GM12878 (cell line): ENCODE results near the gene PPOX. TPM values are rescaled to one million over a fixed set of nuclear protein-coding genes. Genes with fewer than 3 reads are reported as not detected.

Experiments
- ATAC-seq: fragments of 200-7000 bp; cut with Tn5 transposase; 3 replicates; pipeline ENCODE4 v1.9.1; 2020; ENCODE audit warnings: mild to moderate bottlenecking, moderate library complexity
- BruUV-seq: library from RNA; stranded (reverse); fragments of 400-500 nt; replicated peaks from 2 replicates; lab custom pipeline; 2021; lab: Mats Ljungman, UMichigan
- CTCF ChIA-PET: fragments of 300-600 bp; sonication (Branson Sonifier 250); formaldehyde crosslinking; extraction: SDS; loops from one replicate; lab custom pipeline; 2021; ENCODE audit warnings: inconsistent platforms; lab: Yijun Ruan, JAX
- POLR2A ChIA-PET: fragments of 350-600 bp; formaldehyde crosslinking; extraction: SDS; loops from one replicate; lab custom pipeline; 2021; ENCODE audit warnings: inconsistent platforms; lab: Charles Lee
- RAD21 ChIA-PET: fragments of 300-600 bp; sonication (Branson Sonifier 250); formaldehyde crosslinking; loops from one replicate; lab custom pipeline; 2023; ENCODE audit warnings: antibody characterized with exemption; ENCODE audit not compliant: unreplicated experiment; lab: Charles Lee
- SMC1A ChIA-PET: fragments of 300-600 bp; sonication (Branson Sonifier 250); formaldehyde crosslinking; loops from one replicate; lab custom pipeline; 2023; ENCODE audit not compliant: unreplicated experiment, uncharacterized antibody; lab: Charles Lee
- DNase-seq: peaks from one replicate; pipeline ENCODE4 v3.0.0-alpha.2; 2011; ENCODE audit warnings: low read depth, low spot score
- FAIRE-seq: peaks from 3 replicates; lab custom pipeline; 2011; peaks lifted over from hg19 to GRCh38; lab: Jason Lieb, UNC
- H2AFZ ChIP-seq: 2 replicates; pipeline ENCODE4 v1.6.0; 2011; ENCODE audit warnings: low read depth, low read length, control low read depth; ENCODE audit not compliant: control insufficient read depth
- H3K27ac ChIP-seq: 2 replicates; pipeline ENCODE4 v1.5.1; 2011; ENCODE audit warnings: control low read depth; ENCODE audit not compliant: control insufficient read depth, insufficient read depth
- H3K27me3 ChIP-seq, 2 experiments: replicated peaks in 1 of 2; 2 replicates each; pipeline versions ENCODE4 v1.6.0 to v1.6.1; 2011; ENCODE audit warnings: low read length in 1 of 2; ENCODE audit not compliant: control insufficient read depth in 2 of 2, insufficient read depth in 2 of 2
- H3K36me3 ChIP-seq, 2 experiments: 2 replicates each; pipeline ENCODE4 v1.5.1; 2011; ENCODE audit warnings: low read length in 1 of 2; ENCODE audit not compliant: control insufficient read depth in 2 of 2, insufficient read depth in 2 of 2
- H3K4me1 ChIP-seq: 2 replicates; pipeline ENCODE4 v1.6.1; 2011; ENCODE audit warnings: mild to moderate bottlenecking, low read length, moderate library complexity, mixed read lengths; ENCODE audit not compliant: control insufficient read depth, insufficient read depth
- H3K4me2 ChIP-seq: 2 replicates; pipeline ENCODE4 v1.6.0; 2011; ENCODE audit warnings: control low read depth; ENCODE audit not compliant: control insufficient read depth, insufficient read depth
- H3K4me3 ChIP-seq: fragments of 200-600 bp; sonication (generic); 2 replicates; pipeline ENCODE4 v1.5.1; 2016
- H3K79me2 ChIP-seq: 2 replicates; pipeline ENCODE4 v1.6.0; 2011; ENCODE audit warnings: low read length; ENCODE audit not compliant: control insufficient read depth, insufficient read depth
- H3K9ac ChIP-seq: 2 replicates; pipeline ENCODE4 v1.8.0; 2011; ENCODE audit warnings: low read length, control low read depth, mixed read lengths; ENCODE audit not compliant: control insufficient read depth, insufficient read depth
- H3K9me3 ChIP-seq: replicated peaks from 3 replicates; pipeline ENCODE4 v1.5.1; 2011; ENCODE audit warnings: mild to moderate bottlenecking, low read length; ENCODE audit not compliant: control insufficient read depth, insufficient read depth
- H4K20me1 ChIP-seq: 2 replicates; pipeline ENCODE4 v1.6.0; 2011; ENCODE audit not compliant: control insufficient read depth, insufficient read depth
- BRCA1 ChIP-seq: IDR thresholded peaks from 2 replicates; pipeline ENCODE4 v1.6.1; 2011; ENCODE audit warnings: low read depth, low read length, improper control_type of control experiment
- CTCF ChIP-seq, 3 experiments: IDR thresholded peaks in 2 of 3; conservative IDR thresholded peaks in 1 of 3; 2 replicates each; pipeline ENCODE4 v1.5.1; 2011; ENCODE audit warnings: low read depth in 3 of 3, low read length in 3 of 3, mild to moderate bottlenecking in 3 of 3, control low read depth in 2 of 3, moderate library complexity in 2 of 3, inconsistent platforms in 1 of 3, mixed read lengths in 1 of 3; ENCODE audit not compliant: control insufficient read depth in 2 of 3, insufficient read depth in 1 of 3; ENCODE audit errors: extremely low read depth in 1 of 3
- EGR1 ChIP-seq, 2 experiments: IDR thresholded peaks; 1 replicate in 1 of 2; 2 replicates in 1 of 2; pipeline ENCODE4 v1.6.1; 2011 to 2012; ENCODE audit warnings: low read depth in 2 of 2, low read length in 2 of 2, borderline replicate concordance in 1 of 2, mild to moderate bottlenecking in 1 of 2, moderate library complexity in 1 of 2
- GABPA ChIP-seq: IDR thresholded peaks from 2 replicates; pipeline ENCODE4 v1.6.1; 2014; ENCODE audit warnings: antibody characterized with exemption, low read depth, mild to moderate bottlenecking, inconsistent platforms
- MTA3 ChIP-seq: IDR thresholded peaks from 2 replicates; pipeline ENCODE4 v1.6.1; 2012; ENCODE audit warnings: low read length, inconsistent platforms, borderline replicate concordance
- RAD21 ChIP-seq: IDR thresholded peaks from 2 replicates; pipeline ENCODE4 v1.6.1; 2011; ENCODE audit warnings: mild to moderate bottlenecking, low read depth, low read length, moderate library complexity; ENCODE audit not compliant: insufficient read depth
- RELB ChIP-seq: fragments of 450-650 bp; IDR thresholded peaks from 2 replicates; pipeline ENCODE4 v1.6.1; 2017; ENCODE audit warnings: low read depth, mild to moderate bottlenecking, moderate library complexity
- REST ChIP-seq: IDR thresholded peaks from 2 replicates; pipeline ENCODE4 v1.6.1; 2012; ENCODE audit warnings: mild to moderate bottlenecking, low read depth, low read length
- SMC3 ChIP-seq: IDR thresholded peaks from 2 replicates; pipeline ENCODE4 v1.6.1; 2011; ENCODE audit warnings: low read length, improper control_type of control experiment, borderline replicate concordance
- SPI1 ChIP-seq: IDR thresholded peaks from 2 replicates; pipeline ENCODE4 v1.6.1; 2011; ENCODE audit warnings: low read depth, mild to moderate bottlenecking, low read length, moderate library complexity, borderline replicate concordance; ENCODE audit not compliant: insufficient read depth
- YBX1 ChIP-seq: fragments of 450-650 bp; IDR thresholded peaks from 2 replicates; pipeline ENCODE4 v1.6.1; 2016; ENCODE audit warnings: antibody characterized with exemption
- ZBTB11 ChIP-seq: fragments of 450-650 bp; formaldehyde crosslinking; IDR thresholded peaks from 2 replicates; pipeline ENCODE4 v1.5.0; 2022; ENCODE audit warnings: mild to moderate bottlenecking, missing genetic modification characterization
- WGBS: methylation state at CpG from one replicate; pipeline ENCODE4 v1.1.6; 2016; ENCODE audit warnings: low lambda C conversion rate; ENCODE audit not compliant: insufficient replicate concordance, insufficient coverage; ENCODE audit errors: missing lambda C conversion rate; 5-methylcytosine and 5-hydroxymethylcytosine counted together
- in situ Hi-C: fragments of 300-500 bp; cut with MboI; formaldehyde crosslinking; loops from 9 replicates; pipeline ENCODE4 v1.14.3; 2018; ENCODE audit warnings: mixed read lengths
- intact Hi-C: fragments of 100-400 bp; cut with micrococcal nuclease; formaldehyde crosslinking; loops from one replicate; pipeline ENCODE4 v1.14.2; 2022; ENCODE audit not compliant: unreplicated experiment
- polyA plus RNA-seq, 11 experiments: library from polyadenylated mRNA; depleted of rRNA in 4 of 11; unstranded in 6 of 11; stranded (reverse) in 5 of 11; fragments of >200 nt; fragmentation: Nextera tagmentation in 4 of 11; fragmentation: Illumina TruSeq in 1 of 11; extraction: Ambion mirVana in 4 of 11; extraction: Trizol in 1 of 11; gene quantifications; 1 replicate in 1 of 11; 2 replicates in 10 of 11; pipeline versions ENCODE4 v1.2.1 to v1.2.3, GENCODE V29; 2011 to 2016; ENCODE audit warnings: inconsistent platforms in 2 of 11, missing spikeins in 2 of 11, low read depth in 1 of 11
- total RNA-seq, 4 experiments: library from RNA; depleted of rRNA in 3 of 4; stranded (reverse); fragments of >200 nt in 3 of 4; fragmentation: Illumina TruSeq in 1 of 4; extraction: Trizol in 1 of 4; gene quantifications; 2 replicates each; pipeline versions ENCODE4 v1.2.1 to v1.2.3, GENCODE V29; 2013 to 2021

PPOX gene
- total and polyA plus RNA-seq, 10 of the 15 experiments (the other 5 are each of a cell fraction or from before 2014, with no cell fraction given) = 8.9 to 31.5 (median 20.3) TPM

- no peaks in the 10 kb centered on the region for H3K9me3 ChIP-seq
- H3K4me3 ChIP-seq = no peak overlapping the region
- ChIA-PET CTCF (interaction anchor here (0.8 to 5.6 kb wide), 16 partner anchors 13 to 206 kb away, joined by 3 to 74 read pairs (median 10); partner anchors contain the start of genes NDUFS2, PPOX and TOMM40L), POLR2A (interaction anchor here (0.6 to 0.7 kb wide), 2 partner anchors 45 to 80 kb away, joined by 3 to 4 read pairs; partner anchors contain the start of gene TOMM40L), SMC1A (interaction anchor here (1.2 to 5.6 kb wide), 8 partner anchors 11 to 201 kb away, joined by 3 to 50 read pairs (median 12); partner anchors contain the start of genes APOA2, NDUFS2, PPOX and TOMM40L), RAD21 (interaction anchor here (0.9 to 3.2 kb wide), 7 partner anchors 11 to 201 kb away, joined by 3 to 25 read pairs (median 5); partner anchors contain the start of genes ADAMTS4, PPOX and TOMM40L)
- peaks cover 47% of the 10 kb centered on the region for H3K4me1 ChIP-seq
- no peak overlapping the region for H3K9ac ChIP-seq
- peaks cover 0 to under 1% of the 10 kb centered on the region in 2 experiments; a peak in 1 of 4 replicates for H3K36me3 ChIP-seq
- WGBS = 5% methylated on average over 1 of the region's 1 CpG
- H3K27ac ChIP-seq = no peak overlapping the region
- DNase-seq (no peak), FAIRE-seq (no peak), ATAC-seq (no peak)
- no peaks in the 10 kb centered on the region for H4K20me1 ChIP-seq
- in situ Hi-C loops (no loop called here), intact Hi-C loops (no loop called here)
- no peaks in the 10 kb centered on the region for H3K27me3 ChIP-seq
- H3K4me2 ChIP-seq = no peak overlapping the region
- peaks cover 31% of the 10 kb centered on the region for H3K79me2 ChIP-seq
- TF ChIP-seq GABPA = no peak
- TF ChIP-seq ZBTB11 (CRISPR knock-in tag) = no peak
- TF ChIP-seq MTA3 = no peak
- TF ChIP-seq REST = no peak
- no peak for TF ChIP-seq EGR1 (IDR thresholded peaks at IDR 0.05; ENCODE audit: borderline replicate concordance in 1 of 2, low read depth in 2 of 2, low read length in 2 of 2)
- no peak for TF ChIP-seq SPI1
- peak; percentile 48; the same call in 1 of the 2 replicates for TF ChIP-seq RAD21
- TF ChIP-seq CTCF (IDR thresholded peaks at IDR 0.05 in 2 of 3, conservative IDR thresholded peaks at IDR 0.05 in 1 of 3; ENCODE audit: control insufficient read depth in 2 of 3, extremely low read depth in 1 of 3, insufficient read depth in 1 of 3, low read depth in 3 of 3, low read length in 3 of 3) = peak; percentile 22 to 38 (median 22); a peak in 4 of 6 replicates
- no peak for TF ChIP-seq YBX1
- peak; percentile 8; the same call in 1 of the 2 replicates for TF ChIP-seq SMC3
- no peak for TF ChIP-seq BRCA1
- no peak for TF ChIP-seq RELB
- no peak overlapping the region for H2AFZ ChIP-seq
- no TSS peak for BruUV-seq
Measured at GRCh38 chr1:161180639-161181038, 14.4 kb downstream of the PPOX start.
